Choroid plexus epithelial cell (primary cell): ENCODE results near the gene GSTP1.

Experiments
- DNase-seq: peaks from one replicate; pipeline ENCODE4 v3.0.0-alpha.2; 2010; ENCODE audit warnings: low read depth
- H3K4me3 ChIP-seq: 2 replicates; pipeline ENCODE4 v1.5.1; 2011; ENCODE audit warnings: low read depth, mild to moderate bottlenecking, control low read depth, low read length, moderate library complexity
- CTCF ChIP-seq: conservative IDR thresholded peaks from 2 replicates; pipeline ENCODE4 v1.5.1; 2011; ENCODE audit warnings: low read depth, mild to moderate bottlenecking, control low read depth, inconsistent platforms, low read length, moderate library complexity

The GSTP1 gene

GRCh38 chr11:67577951-67578350 lies 5.7 kb upstream of the GSTP1 start:
- DNase-seq, result no peak
- TF ChIP-seq CTCF, result no peak
- H3K4me3 ChIP-seq, result no peak overlapping the region

- no peak for DNase-seq
- TF ChIP-seq CTCF, result no peak
- H3K4me3 ChIP-seq, result no peak overlapping the region
Observed at GRCh38 chr11:67581469-67581868, 2.1 kb upstream of the GSTP1 start.

- no peak overlapping the region for H3K4me3 ChIP-seq
- no peak for TF ChIP-seq CTCF
- no peak for DNase-seq
Observed at GRCh38 chr11:67582011-67582410, 1.6 kb upstream of the GSTP1 start.

GRCh38 chr11:67584205-67584880 lies 731 bp downstream of the GSTP1 start:
- peak overlapping the region; percentile 83 for H3K4me3 ChIP-seq
- DNase-seq, result peak; percentile 64
- TF ChIP-seq CTCF, result no peak

- peak; percentile 16 for TF ChIP-seq CTCF
- peak overlapping the region; percentile 83 for H3K4me3 ChIP-seq
- DNase-seq, result no peak
Observed at GRCh38 chr11:67584881-67585873, 1.6 kb downstream of the GSTP1 start.

GRCh38 chr11:67585911-67586310 lies 2.3 kb downstream of the GSTP1 start:
- no peak for TF ChIP-seq CTCF
- no peak overlapping the region for H3K4me3 ChIP-seq
- no peak for DNase-seq
